Astrocyte of the spinal cord (primary cell): ENCODE results near the gene S100B.

Source experiments
- DNase-seq: peaks from one replicate; pipeline ENCODE4 v3.0.0; 2011; ENCODE audit warnings: low read depth, low spot score
- H3K4me3 ChIP-seq: 2 replicates; pipeline ENCODE4 v1.5.1; 2011; ENCODE audit warnings: low read depth, mild to moderate bottlenecking, low read length, moderate library complexity
- in situ Hi-C: cut with HindIII; loops from 2 replicates; pipeline ENCODE4 v1.10.0; 2017; ENCODE audit warnings: low sequenced_read_pairs
- TF ChIP-seq, protein P1 (sequence below): IDR thresholded peaks from 2 replicates; pipeline ENCODE4 v1.5.1; 2012; ENCODE audit warnings: low read depth, mild to moderate bottlenecking, low read length, inconsistent platforms

S100B gene

DNA sequence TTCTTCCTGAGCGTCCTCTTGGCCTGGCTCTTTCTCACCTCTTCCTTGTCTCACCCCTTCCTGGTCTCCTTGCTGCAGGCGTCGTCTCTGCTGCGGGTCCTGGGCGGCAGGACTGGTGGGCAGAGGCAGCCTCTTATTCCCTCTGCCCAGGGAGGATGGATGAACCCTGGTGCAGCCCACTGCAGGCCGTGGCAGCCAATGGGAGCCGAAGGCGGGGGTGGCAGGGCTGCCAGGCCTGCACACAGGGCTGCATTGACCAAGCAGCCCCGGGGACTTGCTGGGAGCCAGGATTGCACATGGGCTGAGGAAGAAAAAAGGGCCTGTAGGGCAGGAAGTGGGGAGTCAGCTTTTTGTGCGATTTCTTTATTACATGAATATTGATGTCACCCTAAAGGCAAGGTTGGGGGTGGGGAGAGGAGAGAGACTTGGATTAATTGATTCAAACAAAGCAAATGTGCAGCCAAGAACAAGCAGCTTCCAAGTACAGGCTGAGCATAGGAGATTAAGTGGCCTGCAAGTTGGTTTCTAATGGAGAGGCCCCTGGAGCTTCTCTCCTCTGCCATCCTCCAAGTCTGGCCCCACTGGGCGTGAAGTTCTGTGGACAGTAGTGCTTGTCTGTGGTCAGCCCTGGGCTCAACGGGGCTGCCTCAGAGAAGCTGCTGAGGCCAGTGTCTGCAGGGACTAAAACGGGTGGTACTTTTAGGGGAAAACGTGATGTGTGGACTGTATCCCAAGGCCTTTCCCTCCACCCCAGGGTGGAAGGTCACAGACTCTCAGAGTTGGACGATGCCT lies at the start of gene S100B:
TSS of gene S100B (minus strand) at position 108 of the 792 bp plus-strand sequence. CDS start 2,667 bp downstream, outside the sequence.
- no peak within 1 kb of the TSS for H3K4me3 ChIP-seq
- TF ChIP-seq, protein P1, sequence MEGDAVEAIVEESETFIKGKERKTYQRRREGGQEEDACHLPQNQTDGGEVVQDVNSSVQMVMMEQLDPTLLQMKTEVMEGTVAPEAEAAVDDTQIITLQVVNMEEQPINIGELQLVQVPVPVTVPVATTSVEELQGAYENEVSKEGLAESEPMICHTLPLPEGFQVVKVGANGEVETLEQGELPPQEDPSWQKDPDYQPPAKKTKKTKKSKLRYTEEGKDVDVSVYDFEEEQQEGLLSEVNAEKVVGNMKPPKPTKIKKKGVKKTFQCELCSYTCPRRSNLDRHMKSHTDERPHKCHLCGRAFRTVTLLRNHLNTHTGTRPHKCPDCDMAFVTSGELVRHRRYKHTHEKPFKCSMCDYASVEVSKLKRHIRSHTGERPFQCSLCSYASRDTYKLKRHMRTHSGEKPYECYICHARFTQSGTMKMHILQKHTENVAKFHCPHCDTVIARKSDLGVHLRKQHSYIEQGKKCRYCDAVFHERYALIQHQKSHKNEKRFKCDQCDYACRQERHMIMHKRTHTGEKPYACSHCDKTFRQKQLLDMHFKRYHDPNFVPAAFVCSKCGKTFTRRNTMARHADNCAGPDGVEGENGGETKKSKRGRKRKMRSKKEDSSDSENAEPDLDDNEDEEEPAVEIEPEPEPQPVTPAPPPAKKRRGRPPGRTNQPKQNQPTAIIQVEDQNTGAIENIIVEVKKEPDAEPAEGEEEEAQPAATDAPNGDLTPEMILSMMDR, result no peak
- no peak for DNase-seq
- in situ Hi-C loops, result no loop called here

GRCh38 chr21:46651121-46651520 lies 46.2 kb upstream of the S100B start:
- in situ Hi-C loops, result no loop called here
- H3K4me3 ChIP-seq, result no peak overlapping the region
- TF ChIP-seq, protein P1, result no peak
- DNase-seq, result no peak

DNA sequence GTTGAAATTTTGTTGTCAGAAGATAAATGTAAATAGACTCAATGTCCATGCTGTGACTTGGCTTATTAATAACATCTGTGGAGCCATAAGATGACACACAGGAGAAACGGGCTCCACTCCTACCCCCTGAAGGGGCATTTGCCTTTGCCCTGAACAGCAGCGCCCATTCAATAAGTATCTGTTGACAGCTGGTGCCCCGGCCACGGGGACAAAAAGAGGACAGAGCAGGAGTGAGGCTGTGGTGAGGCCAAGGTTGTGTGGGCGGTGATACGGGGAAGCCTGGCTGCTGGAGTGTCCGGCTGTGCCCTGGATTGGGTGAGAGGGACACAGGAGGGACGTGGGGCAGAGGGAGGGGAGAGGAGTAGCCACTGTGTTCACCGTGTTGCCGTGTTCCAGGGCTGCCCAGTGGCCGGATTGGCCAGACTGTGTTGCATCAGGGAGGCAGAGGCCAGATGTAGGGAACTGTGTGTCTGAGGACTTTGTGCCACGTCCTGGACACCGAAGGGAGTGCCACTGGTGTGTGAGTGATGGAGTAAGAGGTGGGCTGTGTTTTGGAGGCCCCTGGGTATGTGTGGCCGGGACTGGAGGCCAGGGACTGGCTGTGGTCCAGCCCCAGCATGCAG lies 45.7 kb upstream of the S100B start:
- H3K4me3 ChIP-seq, result no peak overlapping the region
- in situ Hi-C loops, result no loop called here
- no peak for DNase-seq
- TF ChIP-seq, protein P1, result no peak

DNA sequence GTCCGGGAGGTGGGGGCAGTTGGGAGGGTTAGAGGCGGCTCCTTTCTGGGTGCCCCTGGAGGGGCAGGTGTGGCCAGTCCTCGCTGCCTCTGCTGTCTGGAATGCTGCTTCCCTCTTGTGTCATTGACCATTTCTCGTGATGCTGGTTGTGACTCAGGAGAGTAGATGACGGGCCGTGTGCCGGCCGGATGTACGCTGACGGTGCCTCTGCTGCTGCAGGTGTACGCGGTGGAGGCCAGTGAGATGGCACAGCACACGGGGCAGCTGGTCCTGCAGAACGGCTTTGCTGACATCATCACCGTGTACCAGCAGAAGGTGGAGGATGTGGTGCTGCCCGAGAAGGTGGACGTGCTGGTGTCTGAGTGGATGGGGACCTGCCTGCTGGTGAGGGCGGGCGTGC lies 44.5 kb upstream of the S100B start:
- TF ChIP-seq, protein P1, result no peak
- H3K4me3 ChIP-seq, result no peak overlapping the region
- in situ Hi-C loops, result no loop called here
- no peak for DNase-seq

DNA sequence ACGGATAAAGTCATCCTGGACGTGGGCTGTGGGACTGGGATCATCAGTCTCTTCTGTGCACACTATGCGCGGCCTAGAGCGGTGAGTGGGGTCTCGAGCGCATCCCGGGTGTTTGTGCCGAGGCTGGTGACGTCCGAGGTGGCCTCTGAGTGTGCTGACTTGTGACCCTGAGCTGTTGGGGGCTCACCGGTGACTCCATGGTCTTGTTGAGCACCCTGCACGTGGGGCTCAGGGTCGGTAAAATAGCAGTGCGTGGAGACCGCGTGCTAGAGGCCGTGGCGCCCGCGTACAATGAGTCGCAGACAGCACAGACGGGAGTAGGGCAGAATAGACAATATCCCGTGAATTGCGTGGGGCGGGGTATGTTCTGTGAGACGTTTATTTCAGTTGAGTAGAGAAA lies 43.7 kb upstream of the S100B start:
- no peak overlapping the region for H3K4me3 ChIP-seq
- TF ChIP-seq, protein P1, result no peak
- no peak for DNase-seq
- in situ Hi-C loops, result no loop called here

DNA sequence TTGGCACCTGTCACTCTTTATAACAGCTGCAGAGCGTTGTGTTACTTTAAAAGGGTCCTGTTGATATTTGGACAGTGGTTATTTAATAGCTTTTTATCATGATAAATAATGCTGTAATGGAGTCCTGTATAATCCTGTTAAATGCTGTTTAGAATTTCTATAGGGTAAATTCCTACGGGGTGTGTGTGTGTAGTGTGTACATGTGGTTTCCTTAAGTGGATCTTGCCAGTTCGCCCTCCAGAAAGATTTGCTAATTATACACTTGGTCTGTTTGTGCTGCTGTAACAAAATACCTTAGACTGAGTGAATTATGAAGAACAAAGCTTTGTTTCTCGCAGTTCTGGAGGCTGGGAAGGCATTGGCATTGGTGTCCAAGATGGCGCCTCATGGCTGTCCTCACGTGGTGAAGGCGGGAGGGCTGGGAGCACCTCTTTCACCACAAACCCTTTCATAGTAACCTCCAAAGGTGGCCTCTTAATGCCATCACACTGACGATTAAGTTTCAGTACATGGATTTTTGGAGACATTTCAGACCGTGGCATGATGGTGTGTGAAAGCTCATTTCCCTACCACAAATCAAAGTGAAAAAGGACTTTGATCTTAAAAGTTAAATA lies 41.8 kb upstream of the S100B start:
- TF ChIP-seq, protein P1, result no peak
- no peak for DNase-seq
- H3K4me3 ChIP-seq, result no peak overlapping the region
- in situ Hi-C loops, result no loop called here
